OCI-LY3 (cell line): Measurements from ENCODE around the gene EHBP1.

Source experiments
- H2AFZ ChIP-seq: fragments of 200-600, 300-600 bp; shearing (Covaris generic); 2 replicates; pipeline ENCODE4 v1.6.0; 2014; ENCODE audit warnings: antibody characterized with exemption, low read depth, low read length
- H3K27ac ChIP-seq: fragments of 200-600, 300-600 bp; sonication (generic); 2 replicates; pipeline ENCODE4 v1.5.1; 2014; ENCODE audit warnings: mild to moderate bottlenecking, low read length, moderate library complexity, mixed read lengths
- H3K27me3 ChIP-seq: fragments of 200-600, 300-600 bp; sonication (generic); 2 replicates; pipeline ENCODE4 v1.6.1; 2014; ENCODE audit warnings: low read depth, low read length, mixed read lengths
- H3K36me3 ChIP-seq: fragments of 200-600, 300-600 bp; sonication (generic); replicated peaks from 2 replicates; pipeline ENCODE3; 2014; ENCODE audit warnings: low read depth, low read length, mixed read lengths
- H3K4me1 ChIP-seq: fragments of 300-600, 200-600 bp; sonication (generic); 2 replicates; pipeline ENCODE4 v1.6.1; 2014; ENCODE audit warnings: low read length, mixed read lengths
- H3K4me2 ChIP-seq: fragments of 200-600, 300-600 bp; sonication (generic); 2 replicates; pipeline ENCODE4 v1.6.1; 2014; ENCODE audit warnings: low read length, mixed read lengths
- H3K4me3 ChIP-seq: fragments of 300-600, 200-600 bp; sonication (generic); 2 replicates; pipeline ENCODE4 v1.5.1; 2014; ENCODE audit warnings: antibody characterized with exemption, mild to moderate bottlenecking, low read length, moderate library complexity
- H3K79me2 ChIP-seq: fragments of 300-600, 200-600 bp; shearing (Covaris generic); 2 replicates; pipeline ENCODE4 v1.6.1; 2014; ENCODE audit warnings: mild to moderate bottlenecking, low read length, mixed read lengths
- H3K9ac ChIP-seq: fragments of 300-600, 200-600 bp; shearing (Covaris generic); 2 replicates; pipeline ENCODE4 v1.6.0; 2014; ENCODE audit warnings: mild to moderate bottlenecking, low read length, moderate library complexity
- H3K9me3 ChIP-seq: fragments of 200-600, 300-600 bp; shearing (Covaris generic); 2 replicates; pipeline ENCODE4 v1.6.1; 2014; ENCODE audit warnings: low read length, mixed read lengths; ENCODE audit not compliant: insufficient read depth
- H4K20me1 ChIP-seq: fragments of 200-600, 300-600 bp; sonication (generic); 2 replicates; pipeline ENCODE4 v1.6.1; 2016; ENCODE audit warnings: low read length, mixed read lengths; ENCODE audit not compliant: insufficient read depth
- EZH2phosphoT487 ChIP-seq: fragments of 200-600 bp; shearing (Covaris generic); IDR thresholded peaks from 2 replicates; pipeline ENCODE4 v1.6.1; 2018; ENCODE audit warnings: antibody characterized with exemption, mixed run types, low read depth
- TF ChIP-seq, protein P1 (sequence below): fragments of 200-600, 300-600 bp; sonication (generic); IDR thresholded peaks from 2 replicates; pipeline ENCODE4 v1.5.1; 2014; ENCODE audit warnings: antibody characterized with exemption, low read length, low read depth

EHBP1 gene

DNA sequence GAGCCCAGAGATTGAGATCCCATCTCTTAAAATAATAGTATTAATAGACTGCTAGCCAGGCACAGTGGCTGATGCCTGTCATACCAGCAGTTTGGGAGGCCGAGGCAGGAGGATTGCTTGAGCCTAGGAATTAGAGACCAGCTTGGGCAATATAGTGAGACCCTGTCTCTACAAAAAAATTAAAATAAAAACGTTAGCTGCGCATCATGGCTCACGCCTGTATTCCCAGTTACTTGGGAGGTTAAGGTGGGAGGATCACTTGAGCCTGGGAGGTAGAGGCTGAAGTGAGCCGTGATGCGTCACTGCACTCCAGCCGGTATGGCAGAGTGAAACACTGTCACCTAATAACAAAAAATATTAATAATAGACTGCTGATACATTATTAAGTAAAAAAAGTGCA is 178.1 kb downstream of the EHBP1 start:
- TF ChIP-seq, protein P1, sequence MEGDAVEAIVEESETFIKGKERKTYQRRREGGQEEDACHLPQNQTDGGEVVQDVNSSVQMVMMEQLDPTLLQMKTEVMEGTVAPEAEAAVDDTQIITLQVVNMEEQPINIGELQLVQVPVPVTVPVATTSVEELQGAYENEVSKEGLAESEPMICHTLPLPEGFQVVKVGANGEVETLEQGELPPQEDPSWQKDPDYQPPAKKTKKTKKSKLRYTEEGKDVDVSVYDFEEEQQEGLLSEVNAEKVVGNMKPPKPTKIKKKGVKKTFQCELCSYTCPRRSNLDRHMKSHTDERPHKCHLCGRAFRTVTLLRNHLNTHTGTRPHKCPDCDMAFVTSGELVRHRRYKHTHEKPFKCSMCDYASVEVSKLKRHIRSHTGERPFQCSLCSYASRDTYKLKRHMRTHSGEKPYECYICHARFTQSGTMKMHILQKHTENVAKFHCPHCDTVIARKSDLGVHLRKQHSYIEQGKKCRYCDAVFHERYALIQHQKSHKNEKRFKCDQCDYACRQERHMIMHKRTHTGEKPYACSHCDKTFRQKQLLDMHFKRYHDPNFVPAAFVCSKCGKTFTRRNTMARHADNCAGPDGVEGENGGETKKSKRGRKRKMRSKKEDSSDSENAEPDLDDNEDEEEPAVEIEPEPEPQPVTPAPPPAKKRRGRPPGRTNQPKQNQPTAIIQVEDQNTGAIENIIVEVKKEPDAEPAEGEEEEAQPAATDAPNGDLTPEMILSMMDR = no peak
- no peak for TF ChIP-seq EZH2phosphoT487
- Histone ChIP-seq H3K27ac (no peak overlapping the region), H3K4me1 (no peaks in the 10 kb centered on the region), H3K9me3 (no peaks in the 10 kb centered on the region), H3K27me3 (no peaks in the 10 kb centered on the region), H3K4me3 (no peak overlapping the region), H3K4me2 (no peak overlapping the region), H3K9ac (no peak overlapping the region), H4K20me1 (no peaks in the 10 kb centered on the region), H3K36me3 (no peaks in the 10 kb centered on the region), H2AFZ (no peak overlapping the region), H3K79me2 (no peaks in the 10 kb centered on the region)

DNA sequence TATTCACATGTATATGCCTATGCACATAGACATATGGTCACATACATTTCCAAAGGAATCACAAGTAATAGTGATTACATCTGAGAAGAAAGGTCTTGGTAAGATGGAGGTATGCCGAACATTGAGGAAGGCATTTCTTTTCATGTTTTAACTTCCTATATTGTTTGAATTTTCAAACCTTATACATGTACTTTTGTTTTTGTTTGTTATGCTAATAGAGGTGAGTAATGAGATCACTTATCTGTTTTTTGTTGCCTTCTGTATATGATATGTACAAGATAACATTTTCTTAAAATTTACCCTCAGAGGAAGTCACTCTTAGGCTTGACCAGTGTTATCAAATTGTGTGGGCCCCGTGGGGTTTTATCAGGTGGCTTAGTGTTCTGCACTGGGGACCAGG is 178.6 kb downstream of the EHBP1 start:
- Histone ChIP-seq H3K27me3 (no peaks in the 10 kb centered on the region), H3K4me1 (no peaks in the 10 kb centered on the region), H3K79me2 (no peaks in the 10 kb centered on the region), H3K9ac (no peak overlapping the region), H4K20me1 (no peaks in the 10 kb centered on the region), H3K36me3 (no peaks in the 10 kb centered on the region), H3K9me3 (no peaks in the 10 kb centered on the region), H3K4me2 (no peak overlapping the region), H3K27ac (no peak overlapping the region), H3K4me3 (no peak overlapping the region), H2AFZ (no peak overlapping the region)
- TF ChIP-seq, protein P1 = no peak
- TF ChIP-seq EZH2phosphoT487 = no peak

DNA sequence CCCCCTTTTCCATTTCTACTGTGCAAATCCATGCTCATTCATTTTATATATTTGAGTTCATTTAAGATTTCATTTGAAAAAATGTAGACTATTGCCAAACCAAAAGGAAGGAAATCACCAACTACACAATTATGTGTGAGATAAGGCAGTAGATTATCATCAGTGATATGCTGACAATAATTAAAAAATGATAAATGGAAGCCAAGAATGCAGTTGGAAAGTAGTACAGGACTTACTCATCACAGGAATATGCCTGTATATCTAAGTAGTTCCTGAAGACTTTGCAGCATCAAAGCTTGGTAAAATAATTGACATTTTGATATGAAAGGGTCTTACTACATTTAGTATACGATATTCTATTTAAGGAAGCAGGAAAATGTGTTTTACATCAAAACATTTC is 179.0 kb downstream of the EHBP1 start:
- no peaks in the 10 kb centered on the region for H3K79me2 ChIP-seq
- no peak overlapping the region for H3K27ac ChIP-seq
- no peak overlapping the region for H3K4me2 ChIP-seq
- H4K20me1 ChIP-seq = no peaks in the 10 kb centered on the region
- no peaks in the 10 kb centered on the region for H3K9me3 ChIP-seq
- no peak overlapping the region for H3K9ac ChIP-seq
- no peaks in the 10 kb centered on the region for H3K4me1 ChIP-seq
- no peaks in the 10 kb centered on the region for H3K27me3 ChIP-seq
- H3K36me3 ChIP-seq = no peaks in the 10 kb centered on the region
- no peak for TF ChIP-seq EZH2phosphoT487
- TF ChIP-seq, protein P1 = no peak
- H2AFZ ChIP-seq = no peak overlapping the region
- H3K4me3 ChIP-seq = no peak overlapping the region

DNA sequence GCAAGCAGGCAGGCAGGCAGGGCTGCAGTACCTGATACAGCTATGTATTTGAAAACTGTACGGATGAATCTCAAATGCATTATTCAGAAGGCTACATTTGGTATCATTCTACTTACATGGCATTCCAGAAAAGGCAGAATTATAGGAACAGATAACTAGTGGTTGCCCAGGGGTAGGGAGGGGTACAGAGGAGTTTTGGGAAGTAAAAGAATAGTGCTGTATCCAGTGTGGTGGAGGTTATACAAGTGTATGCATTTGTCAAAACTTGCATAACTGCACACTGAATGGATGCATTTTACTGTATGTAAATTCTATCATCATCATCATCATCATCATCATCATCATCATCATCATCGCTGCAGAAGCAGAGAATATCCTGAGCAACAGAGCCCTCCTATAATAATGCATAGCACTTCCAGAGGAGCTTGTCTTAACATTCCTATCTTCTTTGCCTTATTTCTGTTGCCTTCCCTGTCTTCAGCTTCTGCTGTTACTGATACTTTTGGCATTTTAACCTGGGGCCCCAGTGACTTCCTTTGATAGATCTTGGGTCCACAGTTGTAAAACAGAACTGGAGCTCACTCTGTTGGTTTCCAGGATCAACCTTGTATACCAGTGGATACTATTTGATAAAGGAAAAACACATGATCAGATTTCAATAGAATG is 189.6 kb downstream of the EHBP1 start:
- Histone ChIP-seq H3K9ac (no peak overlapping the region), H4K20me1 (no peaks in the 10 kb centered on the region), H3K4me2 (no peak overlapping the region), H3K27me3 (no peaks in the 10 kb centered on the region), H3K9me3 (no peaks in the 10 kb centered on the region), H3K4me1 (no peaks in the 10 kb centered on the region), H3K27ac (no peak overlapping the region), H3K4me3 (no peak overlapping the region), H3K79me2 (no peaks in the 10 kb centered on the region), H2AFZ (no peak overlapping the region), H3K36me3 (no peaks in the 10 kb centered on the region)
- TF ChIP-seq EZH2phosphoT487 = no peak
- TF ChIP-seq, protein P1 = no peak
